Smooth muscle cell (in vitro differentiated cells): ENCODE results near the gene IFNAR2. TPM values are rescaled to one million over a fixed set of nuclear protein-coding genes. Genes with fewer than 3 reads are reported as not detected.

Source experiments
- DNase-seq: peaks from one replicate; lab custom pipeline; 2025; ENCODE audit not compliant: unreplicated experiment; lab: John Stamatoyannopoulos, UW
- H2AFZ ChIP-seq: fragments of 200-600 bp; sonication (generic); 2 replicates; pipeline ENCODE4 v1.6.0; 2016; ENCODE audit warnings: antibody characterized with exemption, low read depth, mild to moderate bottlenecking
- H3F3A ChIP-seq: fragments of 200-600 bp; sonication (generic); 2 replicates; pipeline ENCODE4 v1.6.0; 2017; ENCODE audit warnings: antibody characterized with exemption, low read depth
- H3K27ac ChIP-seq: fragments of 200-600 bp; sonication (generic); 2 replicates; pipeline ENCODE4 v1.5.1; 2016; ENCODE audit warnings: low read depth, mild to moderate bottlenecking
- H3K27me3 ChIP-seq: fragments of 200-600 bp; sonication (generic); 2 replicates; pipeline ENCODE4 v1.6.1; 2016; ENCODE audit warnings: low read depth, mild to moderate bottlenecking
- H3K36me3 ChIP-seq: fragments of 200-600 bp; sonication (generic); 2 replicates; pipeline ENCODE4 v1.5.1; 2016; ENCODE audit warnings: low read depth
- H3K4me1 ChIP-seq: fragments of 200-600 bp; sonication (generic); 2 replicates; pipeline ENCODE4 v1.5.1; 2016; ENCODE audit warnings: low read depth
- H3K4me2 ChIP-seq: fragments of 200-600 bp; sonication (generic); 2 replicates; pipeline ENCODE4 v1.6.0; 2016; ENCODE audit warnings: mild to moderate bottlenecking
- H3K4me3 ChIP-seq: fragments of 200-600 bp; sonication (generic); 2 replicates; pipeline ENCODE4 v1.5.1; 2016; ENCODE audit warnings: mild to moderate bottlenecking
- H3K79me2 ChIP-seq: fragments of 200-600 bp; sonication (generic); 2 replicates; pipeline ENCODE4 v1.6.0; 2016; ENCODE audit warnings: low read depth, mild to moderate bottlenecking
- H3K9ac ChIP-seq: fragments of 200-600 bp; sonication (generic); 2 replicates; pipeline ENCODE4 v1.6.0; 2016; ENCODE audit warnings: low read depth
- H3K9me3 ChIP-seq: fragments of 200-600 bp; sonication (generic); replicated peaks from 2 replicates; pipeline ENCODE4 v1.5.1; 2016; ENCODE audit warnings: low read depth
- H4K20me1 ChIP-seq: fragments of 200-600 bp; sonication (generic); 2 replicates; pipeline ENCODE4 v1.6.0; 2016; ENCODE audit warnings: low read depth
- CTCF ChIP-seq: fragments of 200-600 bp; sonication (generic); IDR thresholded peaks from 2 replicates; pipeline ENCODE4 v1.5.1; 2017; ENCODE audit warnings: borderline replicate concordance, mild to moderate bottlenecking, antibody characterized with exemption; ENCODE audit not compliant: insufficient read depth, poor library complexity, severe bottlenecking
- WGBS: methylation state at CpG from one replicate; pipeline ENCODE4 v1.1.7; 2016; ENCODE audit warnings: low lambda C conversion rate; 5-methylcytosine and 5-hydroxymethylcytosine counted together
- polyA plus RNA-seq: library from polyadenylated mRNA; unstranded; fragments of >200 nt; fragmentation: Nextera tagmentation; extraction: Ambion mirVana; gene quantifications from 2 replicates; pipeline ENCODE4 v1.2.1, GENCODE V29; 2016
- total RNA-seq: library from RNA; depleted of rRNA; stranded (reverse); fragments of >200 nt; gene quantifications from 2 replicates; pipeline ENCODE4 v1.2.3, GENCODE V29; 2014

Gene IFNAR2
- total and polyA plus RNA-seq, 2 experiments from 2014 or later, result 30.7 to 33.2 TPM

- H3K27me3 ChIP-seq, result no peaks in the 10 kb centered on the region
- peak overlapping the region; percentile 29 for H3K4me2 ChIP-seq
- no peaks in the 10 kb centered on the region for H3K4me1 ChIP-seq
- no peaks in the 10 kb centered on the region for H4K20me1 ChIP-seq
- H3K9me3 ChIP-seq, result no peaks in the 10 kb centered on the region
- peak overlapping the region; percentile 28 for H3K27ac ChIP-seq
- no peak overlapping the region for H3K4me3 ChIP-seq
- H3K36me3 ChIP-seq, result no peaks in the 10 kb centered on the region
- no peak for DNase-seq
- H3K79me2 ChIP-seq, result no peaks in the 10 kb centered on the region
- no peaks in the 10 kb centered on the region for H3F3A ChIP-seq
- H2AFZ ChIP-seq, result no peak overlapping the region
- H3K9ac ChIP-seq, result no peak overlapping the region
- no peak for TF ChIP-seq CTCF
- WGBS, result 46% methylated on average over 9 of the region's 9 CpGs
Observed at GRCh38 chr21:33198346-33199099, 31.2 kb upstream of the IFNAR2 start.

GRCh38 chr21:33199100-33199464 is 30.7 kb upstream of the IFNAR2 start:
- Histone ChIP-seq H3K4me2 (peak overlapping the region; percentile 29), H3K79me2 (no peaks in the 10 kb centered on the region), H3K4me1 (no peaks in the 10 kb centered on the region), H2AFZ (no peak overlapping the region), H3K4me3 (no peak overlapping the region), H3K9ac (no peak overlapping the region), H3K27me3 (no peaks in the 10 kb centered on the region), H3K36me3 (no peaks in the 10 kb centered on the region), H4K20me1 (no peaks in the 10 kb centered on the region), H3F3A (no peaks in the 10 kb centered on the region), H3K9me3 (no peaks in the 10 kb centered on the region), H3K27ac (peak overlapping the region; percentile 28)
- 83% methylated on average over 6 of the region's 6 CpGs for WGBS
- no peak for TF ChIP-seq CTCF
- DNase-seq, result no peak

GRCh38 chr21:33199516-33200217 is 30.1 kb upstream of the IFNAR2 start:
- no peaks in the 10 kb centered on the region for H3K27me3 ChIP-seq
- peak overlapping the region; percentile 5 for H3K9ac ChIP-seq
- H2AFZ ChIP-seq, result no peak overlapping the region
- no peaks in the 10 kb centered on the region for H3K9me3 ChIP-seq
- peak; percentile 86 for TF ChIP-seq CTCF
- H3K27ac ChIP-seq, result no peak overlapping the region
- no peaks in the 10 kb centered on the region for H3F3A ChIP-seq
- H3K79me2 ChIP-seq, result no peaks in the 10 kb centered on the region
- 20% methylated on average over 8 of the region's 8 CpGs for WGBS
- DNase-seq, result peak; percentile 14
- no peaks in the 10 kb centered on the region for H3K4me1 ChIP-seq
- peak overlapping the region; percentile 33 for H3K4me2 ChIP-seq
- H3K36me3 ChIP-seq, result no peaks in the 10 kb centered on the region
- H4K20me1 ChIP-seq, result no peaks in the 10 kb centered on the region
- H3K4me3 ChIP-seq, result no peak overlapping the region

- H3K4me2 ChIP-seq, result no peak overlapping the region
- H3K27me3 ChIP-seq, result no peaks in the 10 kb centered on the region
- H2AFZ ChIP-seq, result no peak overlapping the region
- no peak for DNase-seq
- no peaks in the 10 kb centered on the region for H3K79me2 ChIP-seq
- no peaks in the 10 kb centered on the region for H3F3A ChIP-seq
- 91% methylated on average over 4 of the region's 4 CpGs for WGBS
- no peaks in the 10 kb centered on the region for H3K9me3 ChIP-seq
- no peak overlapping the region for H3K27ac ChIP-seq
- no peak overlapping the region for H3K4me3 ChIP-seq
- H3K9ac ChIP-seq, result no peak overlapping the region
- no peaks in the 10 kb centered on the region for H4K20me1 ChIP-seq
- no peak for TF ChIP-seq CTCF
- H3K36me3 ChIP-seq, result no peaks in the 10 kb centered on the region
- H3K4me1 ChIP-seq, result no peaks in the 10 kb centered on the region
Observed at GRCh38 chr21:33201956-33202355, 27.8 kb upstream of the IFNAR2 start.
